ENCODE results near the gene CXCR6.

CXCR6 gene

DNA sequence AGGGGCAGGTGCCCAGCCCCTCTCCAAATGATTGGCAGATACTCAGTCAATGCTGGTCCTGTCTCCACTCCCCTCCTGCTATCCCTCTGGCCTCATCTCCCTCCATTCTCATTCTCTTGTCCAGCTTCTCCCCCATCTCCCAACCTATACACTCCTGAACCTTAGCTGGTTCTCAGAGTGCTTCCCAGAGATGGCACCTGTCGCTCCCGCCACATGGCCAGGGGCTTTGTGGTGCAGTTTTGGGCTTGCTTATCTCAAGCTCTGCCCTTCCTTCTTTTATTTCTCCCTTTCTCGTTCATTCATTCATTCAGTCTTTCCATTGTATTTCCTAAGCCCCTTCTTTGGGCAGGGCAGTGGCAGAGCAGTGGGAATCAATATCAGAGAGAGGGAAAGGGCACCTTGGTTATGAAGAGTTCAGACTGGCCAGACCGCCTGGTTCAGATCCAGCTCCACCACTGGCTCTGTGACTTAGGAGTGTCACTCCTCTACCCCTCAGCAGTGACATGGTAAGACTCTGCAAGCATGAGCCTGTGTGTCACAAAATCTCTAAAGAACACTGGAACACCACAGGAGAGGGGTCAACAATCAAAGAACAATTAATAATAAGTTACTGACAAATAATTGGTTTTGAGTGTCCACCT, 20.2 kb upstream of the CXCR6 start:
- no peak for DNase-seq

DNA sequence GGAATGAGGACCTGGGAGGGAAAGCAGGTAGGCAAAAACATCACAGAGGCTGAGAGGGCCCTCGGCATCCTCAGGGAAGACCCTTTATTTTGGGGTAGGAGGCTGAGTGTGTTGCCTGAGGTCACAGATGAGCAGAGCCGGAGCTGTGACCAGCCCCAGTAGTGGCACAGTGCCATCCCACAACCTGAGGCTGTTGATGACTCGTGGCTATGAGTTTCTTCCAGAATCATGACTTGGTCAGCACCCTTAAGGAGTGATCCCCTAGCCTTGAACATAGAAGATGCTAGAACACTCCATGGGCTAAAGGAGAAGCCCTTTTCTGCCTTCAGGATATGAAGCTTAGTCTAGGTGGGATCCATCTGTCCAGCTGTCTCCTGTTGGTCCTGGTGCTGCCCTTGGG, 19.5 kb upstream of the CXCR6 start:
- DNase-seq, result no peak

DNA sequence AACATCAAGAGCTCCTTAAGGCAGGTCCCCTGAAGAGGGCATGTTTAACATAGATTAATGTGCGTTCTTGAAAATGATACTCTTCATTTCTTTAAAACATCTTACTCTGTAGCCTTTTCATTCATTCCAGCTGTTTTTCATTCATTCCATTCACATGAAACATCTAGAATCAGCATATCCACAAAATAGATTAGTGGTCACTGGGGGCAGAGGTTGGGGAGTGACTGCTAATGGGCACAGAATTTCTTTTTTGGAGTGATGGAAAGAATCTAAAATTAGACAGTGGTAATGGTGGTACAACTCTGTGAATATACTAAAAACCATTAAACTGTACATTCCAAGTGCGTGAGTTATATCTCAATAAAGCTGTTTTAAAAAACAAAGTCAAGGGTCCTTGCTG, 15.4 kb upstream of the CXCR6 start:
- no peak for DNase-seq

DNA sequence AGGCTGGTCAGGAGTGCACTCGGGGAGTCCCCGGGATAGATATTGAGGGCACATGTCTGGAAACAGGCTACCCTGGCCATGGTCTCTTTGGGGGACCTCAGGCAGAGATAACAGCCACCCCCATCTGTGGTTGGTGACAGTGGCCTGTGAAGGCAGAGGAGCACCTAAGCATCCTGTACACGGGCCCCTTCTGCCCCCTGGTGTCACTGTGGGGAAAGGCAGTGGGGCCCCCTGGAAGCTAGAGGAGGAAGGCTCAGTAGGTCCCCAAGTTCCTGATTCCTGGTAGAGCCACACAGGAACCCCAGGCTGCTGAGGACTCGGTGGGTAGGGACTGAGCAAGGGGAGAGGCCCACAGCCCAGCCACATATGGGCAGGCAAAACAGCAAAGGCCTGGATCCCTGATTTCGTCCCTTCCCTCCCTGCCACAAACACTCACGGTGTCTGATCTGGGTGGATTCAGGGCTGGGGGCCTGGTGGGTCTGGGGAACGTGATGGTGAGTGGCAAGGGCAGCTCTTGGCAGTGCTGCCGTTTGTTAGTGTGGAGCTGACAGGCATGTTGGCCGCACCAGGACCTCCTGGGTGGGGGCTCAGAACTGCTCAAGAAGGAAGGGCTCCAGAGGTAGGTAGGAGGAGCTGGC, 14.1 kb upstream of the CXCR6 start:
- no peak for DNase-seq

DNA sequence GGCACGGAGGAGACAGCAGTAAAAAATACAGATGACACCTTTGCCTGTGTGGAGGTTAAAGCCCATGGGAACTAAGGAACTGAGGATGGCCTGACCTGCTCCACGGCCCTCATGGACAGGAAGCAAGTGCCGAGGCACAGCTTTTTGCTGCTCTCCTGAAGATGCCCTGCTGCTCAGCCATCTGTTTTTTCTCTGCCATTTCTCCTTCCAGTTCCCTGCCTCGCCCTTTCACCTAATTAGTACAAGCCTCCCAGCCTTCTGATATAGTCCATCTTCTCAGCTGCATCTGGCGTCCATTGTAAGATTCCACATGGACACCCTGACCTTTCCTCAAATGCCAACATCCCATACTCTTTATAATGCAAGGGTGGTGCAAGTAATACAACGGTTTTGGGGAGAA, 11.8 kb upstream of the CXCR6 start:
- DNase-seq, result no peak

DNA sequence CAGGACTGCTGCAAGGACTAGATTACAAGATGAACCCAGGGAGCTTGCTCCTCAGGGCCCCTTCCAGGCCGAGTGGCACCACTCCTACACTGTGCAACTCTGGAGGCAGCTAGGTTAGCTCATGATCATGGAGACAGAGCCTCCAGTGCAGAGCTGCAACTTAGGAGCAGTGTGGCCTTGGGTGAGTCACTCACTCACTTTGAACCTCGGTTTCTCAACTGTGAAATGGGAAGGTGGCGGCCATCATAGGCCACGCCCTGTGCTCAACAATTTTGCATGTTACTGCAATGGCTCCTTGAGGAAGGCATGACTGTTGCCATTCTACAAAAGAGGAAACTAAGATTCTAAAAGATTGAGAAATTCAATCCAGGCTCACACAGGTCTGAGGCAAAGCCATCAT, 11.2 kb upstream of the CXCR6 start:
- no peak for DNase-seq

DNA sequence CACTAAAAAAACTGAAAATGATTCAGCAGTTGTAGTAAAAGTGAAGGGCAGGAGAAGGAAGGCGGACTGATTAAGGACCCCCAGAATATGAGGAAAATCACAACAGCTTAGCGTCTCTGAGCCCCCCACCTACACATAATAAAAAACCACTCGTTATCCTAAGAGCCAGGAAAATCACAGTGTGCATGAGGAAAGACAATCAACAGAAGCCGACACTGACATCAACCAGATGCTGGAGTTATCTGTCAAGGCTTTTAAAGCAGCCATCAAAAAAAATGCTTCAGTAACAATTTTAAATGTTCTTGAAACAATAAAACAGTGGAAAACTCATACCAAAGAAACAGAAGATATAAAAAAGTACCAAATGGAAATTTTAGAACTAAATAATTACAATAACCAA, 9.7 kb upstream of the CXCR6 start:
- no peak for DNase-seq

DNA sequence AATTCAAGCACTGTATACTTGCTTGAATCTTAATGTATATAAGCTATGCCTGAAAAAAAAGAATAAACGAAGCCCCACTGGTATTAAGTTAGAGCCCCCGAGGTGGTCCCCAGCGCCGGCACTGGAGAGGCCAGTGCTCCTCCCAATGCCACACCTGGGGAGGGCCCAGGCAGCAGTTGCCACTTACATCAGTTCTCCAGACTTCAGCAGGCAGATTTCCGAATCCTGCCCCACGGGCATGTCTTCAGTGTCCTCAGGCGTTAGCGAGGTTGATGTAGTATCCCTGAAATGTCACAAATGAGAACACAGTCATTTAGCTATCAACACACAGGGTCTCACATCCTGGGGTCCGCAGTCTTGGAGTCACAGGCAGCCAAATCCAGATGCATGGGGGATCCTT, 7.0 kb upstream of the CXCR6 start:
- no peak for DNase-seq

DNA sequence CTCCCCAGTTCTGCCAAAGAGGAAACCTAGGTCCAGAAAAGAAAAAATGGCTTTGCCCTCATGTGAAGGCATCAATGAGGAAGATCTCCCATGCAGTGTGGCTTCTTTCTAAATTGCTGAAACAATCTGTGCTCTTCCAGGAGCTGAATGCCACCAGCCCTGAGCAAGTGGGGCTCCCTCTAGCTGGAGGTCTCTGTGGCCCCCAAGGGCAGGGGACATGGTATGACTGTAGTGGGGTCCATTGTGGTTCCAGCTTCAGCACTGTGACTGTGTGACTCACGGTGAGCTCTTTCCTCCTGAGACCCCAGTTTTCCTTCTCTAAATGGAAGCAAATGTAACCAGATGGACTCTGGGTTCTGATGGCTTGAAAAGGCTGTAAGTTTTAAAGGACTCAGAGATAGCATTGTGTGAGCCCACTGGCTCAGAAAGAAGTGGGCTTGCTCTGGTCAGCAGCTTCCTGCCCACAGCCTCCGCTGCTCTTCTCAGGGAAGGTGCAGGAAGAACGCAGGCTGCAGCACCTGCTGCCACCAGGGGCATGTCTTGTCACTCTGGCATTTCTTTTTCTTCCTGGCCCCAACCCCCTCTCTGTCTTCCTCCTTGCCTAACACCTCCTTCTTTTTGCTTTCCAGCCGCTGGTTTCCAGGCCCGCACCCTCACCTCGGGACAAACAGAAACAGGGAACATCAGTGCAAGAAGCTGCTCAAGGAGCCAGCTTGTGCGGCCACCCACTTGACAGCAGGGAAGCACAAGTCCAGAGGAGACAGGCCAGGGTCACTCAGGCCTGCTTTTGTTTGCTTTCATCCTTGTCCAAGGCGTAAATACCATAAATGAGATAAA, 5.8 kb upstream of the CXCR6 start:
- no peak for DNase-seq

DNA sequence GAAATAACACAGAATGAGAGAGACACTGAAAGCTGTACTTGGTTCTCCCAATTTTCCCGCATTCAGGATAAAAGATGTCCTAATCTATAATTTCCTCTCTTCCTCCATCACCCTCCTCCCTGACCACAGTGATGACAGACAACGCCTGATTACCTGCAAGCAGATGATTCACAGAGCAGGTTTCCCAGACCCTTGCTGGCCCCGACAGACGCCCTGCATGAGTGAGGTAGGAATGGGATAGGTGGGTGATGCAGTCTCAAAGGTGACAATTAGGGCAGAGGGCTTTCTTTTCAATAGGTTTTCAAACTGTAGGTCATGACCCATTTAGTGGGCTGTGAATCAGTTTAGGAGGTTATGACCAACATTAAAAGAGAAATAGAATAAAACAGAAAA, 5.2 kb upstream of the CXCR6 start:
- DNase-seq, result no peak

DNA sequence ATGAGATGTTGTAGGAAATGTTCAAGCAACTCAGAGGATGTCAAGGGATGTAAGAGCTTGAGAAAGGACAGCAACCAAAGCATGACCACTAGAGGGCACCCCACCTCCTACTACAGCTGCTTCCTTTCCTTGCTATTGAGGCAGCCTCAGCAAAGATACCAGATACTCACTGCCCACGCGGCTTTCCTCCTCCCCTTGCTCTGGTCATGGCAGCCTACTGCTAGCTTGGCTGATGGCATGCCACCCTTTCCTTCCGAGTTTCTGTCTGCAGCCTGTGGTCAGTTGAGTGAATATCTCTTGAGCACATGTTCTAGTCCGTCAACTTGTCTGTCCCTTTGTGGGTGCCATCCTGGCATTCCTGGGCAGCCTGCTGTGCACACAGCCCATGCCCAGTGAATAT, 4.4 kb upstream of the CXCR6 start:
- DNase-seq, result peak; percentile 9

DNA sequence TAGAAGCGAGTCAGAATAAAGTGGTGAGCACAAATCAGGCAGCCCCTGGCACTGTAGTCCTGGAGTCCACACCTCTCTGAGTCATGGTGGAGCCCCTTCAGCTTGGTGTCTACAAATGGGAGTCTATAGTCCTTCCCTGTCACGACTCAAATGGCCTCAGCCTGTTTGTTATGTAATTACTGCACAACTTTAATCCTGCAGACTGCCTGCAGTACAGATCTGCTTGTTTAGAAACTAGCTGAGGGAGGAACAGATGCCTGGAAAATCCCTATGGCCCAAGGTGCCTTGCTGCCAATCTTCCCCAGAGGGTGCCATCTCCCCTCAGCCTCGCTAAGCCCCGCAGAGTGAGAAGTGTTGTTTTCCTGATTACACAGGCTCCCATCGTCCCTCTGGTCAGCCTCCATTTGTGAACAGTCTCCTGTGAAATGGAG, 3.9 kb upstream of the CXCR6 start:
- DNase-seq, result no peak

DNA sequence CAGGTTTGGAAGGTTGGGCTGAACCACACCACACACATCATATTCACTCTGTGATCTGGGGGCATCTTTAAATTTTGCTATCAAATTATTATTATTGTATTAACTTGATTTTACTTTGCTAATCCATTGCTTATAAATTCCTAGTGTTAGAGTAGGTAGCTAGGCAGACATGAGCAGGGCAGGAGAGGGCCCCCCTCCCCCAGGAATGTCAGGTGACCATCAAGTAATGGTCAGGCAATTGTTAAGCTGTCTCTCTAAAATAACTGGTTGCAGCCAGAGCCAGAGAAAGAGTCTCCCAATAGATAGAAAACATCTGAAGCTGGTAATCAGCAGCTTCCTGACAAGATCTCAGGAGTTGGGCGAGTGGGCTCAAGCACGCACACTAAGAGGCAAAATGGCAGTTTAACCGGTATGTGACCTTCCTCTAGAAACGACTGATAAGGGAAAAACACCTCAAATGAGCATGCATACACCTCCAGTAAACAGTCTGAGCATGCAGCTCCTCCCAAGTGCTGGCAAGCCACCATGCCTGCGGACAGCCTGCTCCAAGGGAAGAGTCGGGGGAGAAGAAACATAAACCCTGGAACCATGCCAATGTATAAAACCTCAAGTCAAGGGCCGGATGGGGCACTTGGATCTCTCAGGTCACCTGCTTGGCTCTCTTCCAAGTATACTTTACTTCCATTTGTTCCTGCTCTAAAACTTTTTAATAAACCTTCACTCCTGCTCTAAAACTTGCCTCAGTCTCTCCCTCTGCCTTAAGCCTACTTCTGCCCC, 3.1 kb upstream of the CXCR6 start:
- peak; percentile 14 for DNase-seq

DNA sequence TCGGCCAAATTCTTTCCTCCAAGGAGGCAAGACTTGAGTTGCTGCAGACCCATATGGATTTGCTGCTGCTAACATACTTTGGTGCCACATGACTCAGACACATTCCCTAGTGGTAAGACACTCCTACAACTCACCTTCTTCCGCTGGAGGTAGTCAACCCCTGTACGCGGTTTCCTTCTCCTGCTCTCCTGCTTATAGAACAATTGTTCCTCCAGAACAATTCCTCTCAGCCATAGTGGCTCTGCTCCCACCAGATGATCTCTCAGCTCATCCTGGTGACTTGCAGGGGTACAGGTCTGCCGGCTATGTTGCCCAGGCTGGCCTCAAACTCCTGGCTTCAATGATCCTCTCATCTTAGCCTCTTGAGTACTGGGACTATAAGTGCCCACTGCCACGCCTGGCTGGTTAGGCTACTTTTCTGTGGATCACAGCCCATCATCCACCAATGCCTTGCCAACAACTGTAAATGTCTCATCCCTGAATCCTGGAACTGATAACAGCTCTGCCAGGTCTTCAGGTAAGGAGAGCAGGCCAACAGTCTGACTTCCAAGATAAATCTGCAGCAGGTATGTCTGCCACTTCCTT, 2.4 kb upstream of the CXCR6 start:
- DNase-seq, result no peak

DNA sequence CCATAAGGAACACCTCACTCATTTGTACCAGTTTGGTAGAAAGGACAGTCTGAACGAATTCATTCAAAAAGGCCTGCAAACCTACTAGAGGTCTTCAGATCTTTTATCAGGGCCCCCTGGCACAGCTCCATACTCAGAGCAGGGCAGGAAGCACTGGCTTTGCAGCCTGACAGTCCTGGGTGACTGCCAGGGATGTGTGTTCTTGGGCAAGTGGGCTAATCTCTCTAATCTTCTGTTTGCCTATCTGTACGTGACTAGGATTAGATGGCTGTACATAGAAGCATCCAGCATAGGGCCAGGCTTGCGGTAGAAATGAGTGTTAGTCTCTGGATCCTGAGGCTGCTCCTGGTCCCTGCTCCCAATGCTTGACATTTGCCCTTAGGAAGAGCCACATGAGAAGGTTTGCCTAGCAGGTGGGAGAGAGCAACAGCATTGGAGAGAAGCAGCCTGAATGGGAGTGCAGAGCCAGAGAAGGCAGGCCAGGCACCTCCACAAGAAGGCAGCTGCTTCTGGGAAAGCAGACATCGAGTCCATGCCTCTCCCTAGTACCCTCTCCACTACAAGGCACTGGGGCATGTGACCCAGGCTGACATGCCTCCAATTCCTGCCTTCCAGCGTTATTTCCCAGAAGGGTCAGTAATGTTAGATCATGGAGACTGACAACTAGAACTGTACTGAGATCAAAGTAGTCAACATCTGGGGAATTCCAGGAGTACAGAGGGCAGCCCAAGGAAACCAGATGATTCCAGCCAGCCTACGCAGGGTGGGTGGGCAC, 1.0 kb upstream of the CXCR6 start:
- DNase-seq, result no peak

DNA sequence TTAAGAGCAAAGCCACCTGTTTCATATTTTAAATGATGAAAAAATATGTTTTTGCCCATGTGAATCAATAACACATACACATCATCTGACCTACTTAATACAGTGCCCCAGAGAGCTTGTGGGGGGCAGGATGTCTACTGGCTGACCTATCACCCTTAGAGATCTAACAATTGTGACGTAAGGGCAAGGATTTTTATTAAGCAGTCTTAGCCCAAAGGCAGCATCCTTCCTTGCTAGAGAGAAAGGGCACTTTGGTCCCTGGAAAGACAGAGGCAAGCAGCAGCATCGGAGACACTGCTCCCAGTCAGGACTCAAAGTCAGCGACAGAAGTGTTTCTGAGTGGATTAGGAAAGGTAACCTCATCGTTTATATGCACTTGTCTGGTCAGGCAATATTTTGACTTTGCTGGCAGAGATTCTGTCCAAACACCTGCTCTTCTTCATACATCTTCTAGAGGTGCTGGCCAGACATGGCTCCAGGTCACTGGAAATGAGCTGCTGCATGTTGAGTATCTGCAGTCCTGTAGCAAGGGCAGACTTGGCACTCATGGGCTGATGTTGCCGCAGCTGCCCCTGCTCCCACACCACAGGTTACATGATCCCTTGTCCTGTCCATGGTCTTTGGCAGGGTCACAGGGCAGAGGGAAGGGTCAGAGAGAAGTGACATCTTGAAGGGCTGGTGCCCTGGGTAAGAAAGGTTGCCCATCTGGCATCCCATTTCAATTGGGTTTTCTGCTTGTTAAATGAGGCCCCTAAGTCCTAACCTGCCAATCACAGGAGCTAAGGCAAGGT, 1.8 kb downstream of the CXCR6 start:
- no peak for DNase-seq

DNA sequence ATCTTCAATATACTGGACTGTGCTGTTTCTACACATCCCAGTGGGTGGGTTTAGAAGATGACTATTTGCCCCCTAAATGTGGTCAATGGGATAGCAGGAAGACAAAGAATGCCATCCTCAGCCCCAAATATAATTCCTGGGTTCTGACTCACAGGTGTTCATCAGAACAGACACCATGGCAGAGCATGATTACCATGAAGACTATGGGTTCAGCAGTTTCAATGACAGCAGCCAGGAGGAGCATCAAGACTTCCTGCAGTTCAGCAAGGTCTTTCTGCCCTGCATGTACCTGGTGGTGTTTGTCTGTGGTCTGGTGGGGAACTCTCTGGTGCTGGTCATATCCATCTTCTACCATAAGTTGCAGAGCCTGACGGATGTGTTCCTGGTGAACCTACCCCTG, 3.0 kb downstream of the CXCR6 start:
- no peak for DNase-seq

DNA sequence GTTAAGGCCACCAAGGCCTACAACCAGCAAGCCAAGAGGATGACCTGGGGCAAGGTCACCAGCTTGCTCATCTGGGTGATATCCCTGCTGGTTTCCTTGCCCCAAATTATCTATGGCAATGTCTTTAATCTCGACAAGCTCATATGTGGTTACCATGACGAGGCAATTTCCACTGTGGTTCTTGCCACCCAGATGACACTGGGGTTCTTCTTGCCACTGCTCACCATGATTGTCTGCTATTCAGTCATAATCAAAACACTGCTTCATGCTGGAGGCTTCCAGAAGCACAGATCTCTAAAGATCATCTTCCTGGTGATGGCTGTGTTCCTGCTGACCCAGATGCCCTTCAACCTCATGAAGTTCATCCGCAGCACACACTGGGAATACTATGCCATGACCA, 3.6 kb downstream of the CXCR6 start:
- DNase-seq, result no peak

DNA sequence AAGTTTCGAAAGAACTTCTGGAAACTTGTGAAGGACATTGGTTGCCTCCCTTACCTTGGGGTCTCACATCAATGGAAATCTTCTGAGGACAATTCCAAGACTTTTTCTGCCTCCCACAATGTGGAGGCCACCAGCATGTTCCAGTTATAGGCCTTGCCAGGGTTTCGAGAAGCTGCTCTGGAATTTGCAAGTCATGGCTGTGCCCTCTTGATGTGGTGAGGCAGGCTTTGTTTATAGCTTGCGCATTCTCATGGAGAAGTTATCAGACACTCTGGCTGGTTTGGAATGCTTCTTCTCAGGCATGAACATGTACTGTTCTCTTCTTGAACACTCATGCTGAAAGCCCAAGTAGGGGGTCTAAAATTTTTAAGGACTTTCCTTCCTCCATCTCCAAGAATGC, 4.1 kb downstream of the CXCR6 start:
- no peak for DNase-seq

DNA sequence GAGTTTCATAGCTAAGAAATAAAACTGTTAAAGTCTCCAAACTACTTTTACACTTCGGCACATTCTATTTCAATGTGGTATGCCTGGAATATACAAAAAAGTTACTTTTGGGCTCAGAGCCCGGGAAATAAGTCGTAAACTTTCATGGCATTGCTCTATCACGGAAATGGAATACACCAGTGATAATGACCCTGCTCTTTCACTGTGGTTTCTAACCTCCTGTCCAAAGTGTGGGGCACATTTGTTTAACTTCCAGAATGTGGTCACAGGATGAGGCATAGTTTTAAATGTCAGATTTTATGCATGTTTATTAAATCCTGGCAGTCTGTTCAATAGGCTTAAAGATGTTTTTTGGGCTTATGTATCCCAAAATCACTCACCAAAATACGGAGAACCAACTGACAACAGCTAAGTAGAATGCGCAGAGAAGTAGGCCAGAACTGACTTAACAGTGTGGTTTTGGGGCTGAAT, 5.1 kb downstream of the CXCR6 start:
- DNase-seq, result no peak

DNA sequence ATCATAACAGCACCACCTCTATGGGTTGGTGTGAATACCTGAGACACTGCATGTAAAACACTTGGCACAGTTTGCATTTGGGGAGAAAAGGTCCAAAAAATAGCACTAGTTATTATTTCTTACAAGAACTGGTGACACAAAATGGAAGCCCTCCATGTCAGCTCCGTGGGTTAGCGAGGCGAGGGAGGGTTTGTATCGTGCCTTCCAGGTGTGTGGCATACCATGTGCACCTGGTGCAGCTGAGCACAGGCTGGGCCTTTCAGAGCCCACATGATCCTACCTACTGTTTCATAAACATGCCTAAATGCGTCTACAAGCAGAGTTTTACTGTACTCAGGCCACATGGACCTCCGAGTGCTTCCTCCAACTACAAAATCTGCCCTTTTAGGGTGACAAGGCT, 5.6 kb downstream of the CXCR6 start:
- no peak for DNase-seq
